MCF 10A (cell line): Measurements from ENCODE around the gene HYAL1. TPM values are rescaled to one million over a fixed set of nuclear protein-coding genes. Genes with fewer than 3 reads are reported as not detected.

Source experiments
- Bru-seq: library from RNA; stranded (reverse); fragments of 400-500 nt; gene quantifications from one replicate; lab custom pipeline; 2021; lab: Mats Ljungman, UMichigan
- BruChase-seq, 2 experiments: library from RNA; stranded (reverse); fragments of 400-500 nt; gene quantifications; one replicate each; lab custom pipeline; 2021; lab: Mats Ljungman, UMichigan
- BruUV-seq: library from RNA; stranded (reverse); fragments of 400-500 nt; replicated peaks from 2 replicates; lab custom pipeline; 2021; lab: Mats Ljungman, UMichigan
- CTCF ChIA-PET: fragments of 300-600 bp; sonication (Branson Sonifier 250); formaldehyde crosslinking; extraction: SDS; loops from one replicate; lab custom pipeline; 2021; ENCODE audit warnings: antibody characterized with exemption, inconsistent platforms; lab: Yijun Ruan, JAX
- POLR2A ChIA-PET: fragments of 300-600, 350-650 bp; sonication (Branson Sonifier 250); formaldehyde crosslinking; extraction: SDS; loops from one replicate; lab custom pipeline; 2020; ENCODE audit warnings: antibody characterized with exemption, inconsistent platforms; lab: Yijun Ruan, JAX
- DNase-seq: peaks from one replicate; pipeline ENCODE4 v3.0.0-alpha.2; 2018; ENCODE audit not compliant: unreplicated experiment
- H3K27ac Mint-ChIP-seq: one replicate; pipeline ENCODE4 v1.8.0; 2022; ENCODE audit warnings: mild to moderate bottlenecking, low read depth, mixed read lengths; ENCODE audit not compliant: unreplicated experiment
- H3K27me3 Mint-ChIP-seq: one replicate; pipeline ENCODE4 v1.8.0; 2022; ENCODE audit warnings: mixed read lengths; ENCODE audit not compliant: insufficient read depth, unreplicated experiment
- H3K36me3 Mint-ChIP-seq: one replicate; pipeline ENCODE4 v1.8.0; 2022; ENCODE audit warnings: mild to moderate bottlenecking, moderate library complexity, mixed read lengths; ENCODE audit not compliant: insufficient read depth, unreplicated experiment
- H3K4me1 Mint-ChIP-seq: one replicate; pipeline ENCODE4 v1.8.0; 2022; ENCODE audit warnings: mixed read lengths; ENCODE audit not compliant: insufficient read depth, unreplicated experiment
- H3K4me3 Mint-ChIP-seq: one replicate; pipeline ENCODE4 v1.8.0; 2022; ENCODE audit warnings: mild to moderate bottlenecking, moderate library complexity, mixed read lengths; ENCODE audit not compliant: unreplicated experiment
- H3K9me3 Mint-ChIP-seq: one replicate; pipeline ENCODE4 v1.8.0; 2022; ENCODE audit warnings: mixed read lengths; ENCODE audit not compliant: unreplicated experiment
- CTCF ChIP-seq: fragments of 200-600 bp; IDR thresholded peaks from one replicate; pipeline ENCODE4 v1.8.0; 2022; ENCODE audit warnings: antibody characterized with exemption, mild to moderate bottlenecking; ENCODE audit not compliant: unreplicated experiment
- intact Hi-C: fragments of 100-400 bp; cut with micrococcal nuclease; formaldehyde crosslinking; loops from 2 replicates; pipeline ENCODE4 v1.14.1; 2022
- long read RNA-seq: library from polyadenylated mRNA; stranded (forward); transcript quantifications from one replicate; pipeline ENCODE4 v2.0.0, GENCODE V29; 2022
- total RNA-seq: library from RNA; stranded (reverse); gene quantifications from 2 replicates; pipeline ENCODE4 v1.2.3, GENCODE V29; 2022

Gene HYAL1
- total RNA-seq (0.42 and 0.70 TPM in 2 replicates), Bru-seq, nascent RNA (percentile 29 among the genes with signal in this experiment), BruChase-seq, experiment 1, labeled RNA remaining after a 6-hour chase (percentile 36 among the genes with signal in this experiment), BruChase-seq, experiment 2, labeled RNA remaining after a 2-hour chase (percentile 36 among the genes with signal in this experiment)
- long read RNA-seq: 0 reads

GRCh38 chr3:50303013-50303815 is at the start of gene HYAL1:
TSS of gene HYAL1 (minus strand) at chr3:50303574. CDS start at chr3:50302956, 618 bp downstream.
- no peaks in the 10 kb centered on the region for H3K27me3 Mint-ChIP-seq
- H3K4me3 Mint-ChIP-seq: no peak within 1 kb of the TSS
- no TSS peak for BruUV-seq
- CTCF ChIA-PET: interaction anchor here (1.9 kb wide), 1 partner anchor 21 kb away, joined by 12 read pairs; no protein-coding TSS in a partner anchor
- DNase-seq: peak; percentile 30
- intact Hi-C loops: no loop called here
- POLR2A ChIA-PET: interaction anchor here (0.7 kb wide), 1 partner anchor 240 kb away, joined by 3 read pairs; no protein-coding TSS in a partner anchor
- no peaks in the 10 kb centered on the region for H3K36me3 Mint-ChIP-seq
- H3K27ac Mint-ChIP-seq: no peak within 1 kb of the TSS
- no peaks in the 10 kb centered on the region for H3K9me3 Mint-ChIP-seq
- H3K4me1 Mint-ChIP-seq: peaks cover 2% of the 10 kb centered on the region
- TF ChIP-seq CTCF: no peak

- H3K27me3 Mint-ChIP-seq: no peaks in the 10 kb centered on the region
- intact Hi-C loops: no loop called here
- H3K27ac Mint-ChIP-seq: no peak overlapping the region
- peak overlapping the region; percentile 28 for H3K4me3 Mint-ChIP-seq
- ChIA-PET CTCF (interaction anchor here (0.6 to 1.5 kb wide), 6 partner anchors 15 to 1149 kb away, joined by 3 to 15 read pairs (median 4); no protein-coding TSS in a partner anchor), POLR2A (interaction anchor here (1.7 to 3.6 kb wide), 2 partner anchors 16 to 24 kb away, joined by 14 read pairs; partner anchors contain the start of gene TUSC2)
- peak; percentile 19 for TF ChIP-seq CTCF
- DNase-seq: no peak
- BruUV-seq: no TSS peak
- H3K36me3 Mint-ChIP-seq: peaks cover 52% of the 10 kb centered on the region
- peaks cover 25% of the 10 kb centered on the region for H3K4me1 Mint-ChIP-seq
- H3K9me3 Mint-ChIP-seq: no peaks in the 10 kb centered on the region
These were observed 49.4 kb upstream of the HYAL1 start for GRCh38 chr3:50352781-50353180.

GRCh38 chr3:50351323-50351697 is 47.9 kb upstream of the HYAL1 start:
- H3K27me3 Mint-ChIP-seq: no peaks in the 10 kb centered on the region
- ChIA-PET POLR2A (interaction anchor here (0.8 to 5.2 kb wide), 13 partner anchors 9 to 1321 kb away, joined by 3 to 79 read pairs (median 4); partner anchors contain the start of genes HEMK1, IFRD2, MAPKAPK3 and RASSF1), CTCF (interaction anchor here (0.7 to 5.8 kb wide), 3 partner anchors 8 to 264 kb away, joined by 3 to 46 read pairs (median 3); no protein-coding TSS in a partner anchor)
- intact Hi-C loops: no loop called here
- H3K27ac Mint-ChIP-seq: peak overlapping the region; percentile 95
- H3K9me3 Mint-ChIP-seq: no peaks in the 10 kb centered on the region
- peaks cover 22% of the 10 kb centered on the region for H3K4me1 Mint-ChIP-seq
- TF ChIP-seq CTCF: no peak
- TSS peak; percentile 63 for BruUV-seq
- DNase-seq: no peak
- H3K4me3 Mint-ChIP-seq: peak overlapping the region; percentile 87
- peaks cover 56% of the 10 kb centered on the region for H3K36me3 Mint-ChIP-seq
